HG02610 (cell line): ENCODE results near the gene GATA6.
"Not testable (repeated sequence)": the region's sequence is repeated elsewhere in the genome, so short reads cannot be mapped to it uniquely, and the experiment has no call there.

Experiments used
- ATAC-seq: cut with Tn5 transposase; IDR thresholded peaks from one replicate; pipeline ENCODE4 v1.9.1; 2021; ENCODE audit warnings: mild to moderate bottlenecking, moderate library complexity; ENCODE audit not compliant: unreplicated experiment

GATA6 gene

DNA sequence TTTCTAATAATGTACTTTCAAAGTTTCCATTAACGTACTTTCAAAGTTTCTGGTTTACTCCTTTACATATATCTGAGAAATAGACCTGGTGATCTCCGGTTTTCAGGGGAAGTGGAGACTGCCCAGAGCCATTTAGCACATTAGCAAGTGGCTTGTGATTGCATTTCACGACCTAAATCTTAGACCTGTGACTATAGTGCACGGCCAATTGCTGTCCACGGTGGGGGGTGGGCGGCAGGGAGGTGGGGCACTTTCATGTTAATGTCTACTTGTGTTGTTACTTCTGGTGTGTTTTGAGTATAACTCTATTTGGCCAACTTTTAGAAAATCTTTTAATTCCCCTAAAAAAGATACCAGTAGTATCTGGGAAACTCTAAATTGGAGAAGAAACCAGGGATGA, 11.3 kb downstream of the GATA6 start:
- ATAC-seq, result no peak

- no peak for ATAC-seq
Observed at GRCh38 chr18:22182884-22183697, 13.7 kb downstream of the GATA6 start.

- no peak for ATAC-seq
Observed at GRCh38 chr18:22183698-22184170, 14.3 kb downstream of the GATA6 start.

- not testable (repeated sequence) for ATAC-seq
Observed at GRCh38 chr18:22184573-22184972, 15.2 kb downstream of the GATA6 start.

GRCh38 chr18:22185273-22185672, 15.9 kb downstream of the GATA6 start:
- ATAC-seq, result no peak

DNA sequence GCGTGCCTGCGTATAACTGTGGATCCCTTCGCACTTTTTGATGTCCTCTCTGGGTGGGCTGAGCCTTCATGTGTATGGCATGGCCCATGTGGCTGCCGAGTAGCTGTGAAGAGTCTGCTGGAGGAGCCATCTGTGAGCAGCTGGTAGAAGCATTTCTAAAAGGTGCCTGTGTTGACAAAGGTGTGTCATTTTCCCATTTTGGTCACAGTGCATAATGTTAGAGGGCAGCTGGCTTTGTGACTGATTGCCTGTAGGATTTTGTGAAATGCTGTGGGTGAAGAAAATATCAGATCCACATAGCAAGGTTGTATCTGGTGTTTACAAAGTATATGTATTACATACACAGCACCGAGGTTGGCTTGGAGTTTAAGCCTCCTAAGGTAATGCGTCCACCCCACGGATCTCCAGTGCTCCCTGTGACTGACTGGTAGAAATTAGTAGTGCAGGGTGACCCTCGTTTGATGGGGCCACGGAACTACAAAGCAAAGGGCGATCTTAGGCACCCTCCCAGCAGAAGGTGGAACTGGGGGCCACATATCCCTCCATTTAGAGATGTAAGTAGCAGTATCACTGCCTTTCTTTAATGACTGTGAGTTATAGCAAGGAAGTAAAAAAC, 16.5 kb downstream of the GATA6 start:
- no peak for ATAC-seq

GRCh38 chr18:22186484-22186971, 17.1 kb downstream of the GATA6 start:
- no peak for ATAC-seq

DNA sequence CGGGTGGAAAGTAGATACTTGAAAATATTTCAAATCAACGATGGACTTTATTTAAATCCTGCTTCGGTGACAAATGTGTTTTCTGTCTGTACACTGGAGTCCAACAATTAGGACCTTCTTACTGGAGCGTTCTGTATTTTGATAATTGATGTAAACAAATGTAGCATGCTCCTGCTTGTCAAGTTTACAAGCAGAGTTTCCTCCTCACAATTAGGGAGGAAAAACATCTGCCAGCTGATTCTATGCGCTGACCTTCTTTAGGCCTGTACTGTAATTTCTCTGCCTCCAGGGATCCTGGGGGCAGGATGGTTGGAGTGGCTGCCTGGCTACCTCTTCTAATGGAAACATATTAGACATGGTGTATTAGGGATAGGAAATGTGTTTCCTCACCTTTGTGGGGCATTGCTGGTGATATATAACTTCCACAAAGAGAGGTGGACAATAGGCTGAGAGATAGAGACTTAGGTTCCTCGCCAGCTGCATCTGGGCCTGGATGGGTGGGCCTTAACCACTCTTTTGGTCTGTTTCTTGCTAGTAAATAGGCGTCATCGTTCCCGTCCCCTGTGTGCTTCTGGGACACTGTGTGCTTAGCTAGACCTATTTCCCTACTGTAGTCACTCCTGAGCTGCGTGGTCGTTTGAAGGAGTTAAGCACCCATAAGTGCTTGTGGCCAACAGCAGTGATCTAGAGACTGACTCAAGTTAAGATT, 19.3 kb downstream of the GATA6 start:
- no peak for ATAC-seq

DNA sequence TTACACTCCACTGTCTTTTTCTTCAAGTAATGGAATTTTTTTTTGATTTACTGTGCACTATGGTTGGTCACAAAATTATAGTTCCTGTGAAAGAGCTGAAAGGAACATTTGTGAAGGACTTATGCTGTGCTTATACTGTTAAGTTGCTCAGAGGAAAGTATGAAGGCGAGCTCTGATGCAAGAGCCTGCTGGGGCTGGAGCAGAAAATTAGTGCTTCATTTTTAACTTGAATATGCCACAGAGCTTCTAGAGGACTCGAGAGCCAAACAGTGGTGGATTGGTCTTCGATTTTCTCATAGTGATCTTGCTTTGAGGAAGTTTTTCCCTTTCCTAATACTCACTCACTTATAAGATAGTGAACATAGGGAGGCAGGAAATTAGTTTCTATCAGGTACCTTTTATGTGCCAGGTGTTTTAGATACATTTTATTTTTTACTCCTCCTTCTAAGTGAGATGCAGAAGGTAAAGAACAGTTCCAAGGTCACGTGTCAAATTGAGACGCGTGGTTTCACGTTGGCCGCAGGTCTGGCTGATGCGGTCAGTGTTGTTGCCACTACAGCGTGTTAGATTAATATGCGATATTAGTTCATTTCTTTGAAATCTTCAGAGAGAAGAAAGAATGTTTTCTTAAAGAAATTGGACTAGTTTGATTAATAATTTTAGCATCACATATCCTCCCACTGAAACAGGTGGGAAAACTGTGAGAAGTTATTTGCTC, 20.2 kb downstream of the GATA6 start:
- ATAC-seq, result no peak

DNA sequence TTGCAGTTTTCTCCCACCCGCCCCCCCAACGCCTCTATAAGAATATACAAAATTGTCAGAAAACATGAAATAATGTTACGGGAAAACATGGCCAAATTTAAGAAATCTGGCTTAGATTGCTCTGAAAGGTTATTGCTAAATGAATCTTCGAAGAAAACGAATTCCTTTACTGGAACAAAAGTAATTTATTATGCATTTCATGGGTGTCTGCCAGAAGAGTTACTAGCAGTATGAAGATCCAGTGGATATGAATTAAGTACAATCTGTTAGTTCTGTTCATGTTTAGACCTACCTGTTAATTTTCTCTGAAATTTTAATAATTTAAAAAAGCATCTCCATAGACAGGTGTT, 21.9 kb downstream of the GATA6 start:
- no peak for ATAC-seq

- ATAC-seq, result no peak
Observed at GRCh38 chr18:22191923-22192322, 22.5 kb downstream of the GATA6 start.

DNA sequence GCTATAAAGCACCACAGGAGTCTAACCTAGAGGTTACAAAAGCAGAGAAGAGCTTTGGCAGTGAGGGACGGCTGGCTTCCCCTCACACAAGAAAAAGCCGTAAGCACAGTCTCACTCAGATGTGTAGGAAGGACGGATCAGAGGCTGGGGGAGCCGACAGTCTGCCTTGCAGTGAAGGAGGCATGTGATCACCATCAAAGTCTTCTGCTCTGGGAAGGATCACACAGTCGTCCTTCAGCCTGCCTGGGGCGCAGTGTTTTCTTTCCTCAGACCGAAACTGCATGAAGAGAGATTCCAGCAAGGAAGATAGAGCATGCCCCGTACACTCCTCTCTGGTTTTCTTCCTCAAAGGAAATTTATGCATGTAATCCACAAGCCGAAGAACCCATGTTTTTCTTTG, 24.1 kb downstream of the GATA6 start:
- no peak for ATAC-seq

DNA sequence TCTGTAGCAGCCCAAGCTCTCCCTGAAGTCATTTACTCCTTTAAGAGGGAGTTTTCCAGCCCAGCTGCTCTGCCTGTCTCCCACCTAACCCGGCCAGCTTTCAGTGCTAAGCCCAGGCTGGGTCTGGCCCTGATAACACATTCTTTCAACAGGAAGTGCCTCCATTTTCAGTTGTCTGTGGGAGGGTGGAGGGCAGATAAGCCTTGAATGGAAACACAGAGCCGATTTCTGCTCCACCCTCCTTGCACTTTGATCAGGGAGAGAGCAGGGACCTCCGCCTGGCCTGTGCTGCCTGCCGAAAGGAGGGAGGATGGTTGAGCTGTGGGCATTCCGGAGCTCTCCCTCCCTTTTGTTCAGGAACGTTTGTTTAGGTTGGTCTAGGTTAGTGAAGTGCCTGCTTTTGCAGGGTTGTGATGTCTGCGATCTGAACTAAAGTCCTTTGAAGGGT, 24.8 kb downstream of the GATA6 start:
- ATAC-seq, result no peak

GRCh38 chr18:22195052-22195451, 25.7 kb downstream of the GATA6 start:
- ATAC-seq, result no peak

DNA sequence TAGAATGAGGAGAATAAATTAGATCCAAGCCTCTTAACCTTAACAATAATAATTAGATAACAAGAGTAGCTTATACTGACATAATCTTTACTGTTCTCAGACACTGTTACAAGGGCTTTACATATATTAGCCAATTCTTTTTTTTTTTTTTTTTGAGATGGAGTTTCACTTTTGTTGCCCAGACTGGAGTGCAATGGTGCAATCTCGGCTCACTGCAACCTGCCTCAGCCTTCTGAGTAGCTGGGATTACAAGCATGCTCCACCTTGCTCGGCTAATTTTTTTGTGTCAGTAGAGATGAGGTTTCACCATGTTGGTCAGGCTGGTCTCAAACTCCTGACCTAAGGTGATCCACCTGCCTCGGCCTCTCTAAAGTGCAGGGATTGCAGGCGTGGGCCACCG, 27.6 kb downstream of the GATA6 start:
- not testable (repeated sequence) for ATAC-seq

DNA sequence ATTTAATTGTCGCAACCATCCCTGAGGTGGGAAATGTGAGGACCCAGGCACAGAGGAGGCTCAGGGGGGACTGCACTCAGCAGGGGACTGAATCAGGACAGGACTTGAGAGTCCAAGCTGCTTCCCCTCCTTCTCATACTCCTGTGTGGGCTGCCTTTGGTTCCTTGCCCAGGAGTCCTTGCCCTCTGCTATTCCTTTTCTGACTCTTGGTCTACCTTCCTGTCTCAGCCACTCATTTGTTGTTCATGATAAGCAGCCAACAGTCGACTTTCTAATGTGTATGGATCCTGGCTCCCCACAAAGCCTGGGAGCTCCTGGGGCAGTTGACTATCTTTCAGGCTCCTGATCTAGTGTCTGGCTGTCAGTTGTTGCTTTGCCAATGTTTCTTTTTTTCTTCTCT, 28.3 kb downstream of the GATA6 start:
- ATAC-seq, result no peak

GRCh38 chr18:22198163-22198562, 28.8 kb downstream of the GATA6 start:
- no peak for ATAC-seq

DNA sequence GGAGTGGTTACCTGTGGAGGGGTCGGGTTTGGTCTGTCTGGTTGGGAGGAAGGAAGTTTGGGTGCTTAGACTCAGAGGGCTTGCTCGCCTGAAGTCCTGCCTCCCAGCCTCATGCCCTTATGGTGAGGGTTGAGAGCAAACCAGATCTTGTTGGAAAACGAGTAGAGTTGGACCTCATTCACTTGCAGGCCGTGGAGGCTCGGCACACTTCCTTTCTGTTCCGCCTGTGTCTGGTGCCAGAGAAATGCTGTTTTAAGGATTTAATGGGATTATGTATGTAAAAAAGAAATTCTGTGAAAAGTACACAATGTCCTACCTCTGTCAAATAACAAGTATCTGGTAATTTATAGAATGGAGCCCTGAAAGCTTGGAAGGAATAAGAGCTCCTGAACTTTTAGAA, 29.6 kb downstream of the GATA6 start:
- ATAC-seq, result no peak

DNA sequence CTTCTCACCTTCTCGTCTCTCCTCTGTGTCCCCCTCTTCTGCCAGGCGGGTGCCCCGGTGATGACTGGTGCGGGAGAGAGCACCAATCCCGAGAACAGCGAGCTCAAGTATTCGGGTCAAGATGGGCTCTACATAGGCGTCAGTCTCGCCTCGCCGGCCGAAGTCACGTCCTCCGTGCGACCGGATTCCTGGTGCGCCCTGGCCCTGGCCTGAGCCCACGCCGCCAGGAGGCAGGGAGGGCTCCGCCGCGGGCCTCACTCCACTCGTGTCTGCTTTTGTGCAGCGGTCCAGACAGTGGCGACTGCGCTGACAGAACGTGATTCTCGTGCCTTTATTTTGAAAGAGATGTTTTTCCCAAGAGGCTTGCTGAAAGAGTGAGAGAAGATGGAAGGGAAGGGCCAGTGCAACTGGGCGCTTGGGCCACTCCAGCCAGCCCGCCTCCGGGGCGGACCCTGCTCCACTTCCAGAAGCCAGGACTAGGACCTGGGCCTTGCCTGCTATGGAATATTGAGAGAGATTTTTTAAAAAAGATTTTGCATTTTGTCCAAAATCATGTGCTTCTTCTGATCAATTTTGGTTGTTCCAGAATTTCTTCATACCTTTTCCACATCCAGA, 31.3 kb downstream of the GATA6 start:
- no peak for ATAC-seq

- ATAC-seq, result no peak
Observed at GRCh38 chr18:22203035-22203434, 33.6 kb downstream of the GATA6 start.
